Endothelial cell of umbilical vein (primary cell): ENCODE results near the gene DMXL1.

Experiments
- CTCF ChIP-seq, 2 donors: IDR thresholded peaks; 1 replicate in 1 of 2; 2 replicates in 1 of 2; pipeline ENCODE4 v1.5.1; 2011; ENCODE audit warnings: low read length in 2 of 2, mild to moderate bottlenecking in 2 of 2, moderate library complexity in 2 of 2, control low read depth in 1 of 2, inconsistent platforms in 1 of 2, low read depth in 1 of 2; ENCODE audit not compliant: insufficient read depth in 1 of 2; ENCODE audit errors: extremely low read depth in 1 of 2
- POLR2AphosphoS5 ChIP-seq: IDR thresholded peaks from 2 replicates; pipeline ENCODE4 v1.6.1; 2012; ENCODE audit warnings: low read depth, mild to moderate bottlenecking, control low read depth, low read length, moderate library complexity; ENCODE audit not compliant: insufficient read depth

GRCh38 chr5:119168401-119168800 is 97.5 kb downstream of the DMXL1 start:
- TF ChIP-seq CTCF (IDR thresholded peaks at IDR 0.05; ENCODE audit: extremely low read depth in 1 of 2, insufficient read depth in 1 of 2, low read depth in 1 of 2, low read length in 2 of 2) (no peak), POLR2AphosphoS5 (no peak)
